ENCODE results near the gene CHST6.

DNA sequence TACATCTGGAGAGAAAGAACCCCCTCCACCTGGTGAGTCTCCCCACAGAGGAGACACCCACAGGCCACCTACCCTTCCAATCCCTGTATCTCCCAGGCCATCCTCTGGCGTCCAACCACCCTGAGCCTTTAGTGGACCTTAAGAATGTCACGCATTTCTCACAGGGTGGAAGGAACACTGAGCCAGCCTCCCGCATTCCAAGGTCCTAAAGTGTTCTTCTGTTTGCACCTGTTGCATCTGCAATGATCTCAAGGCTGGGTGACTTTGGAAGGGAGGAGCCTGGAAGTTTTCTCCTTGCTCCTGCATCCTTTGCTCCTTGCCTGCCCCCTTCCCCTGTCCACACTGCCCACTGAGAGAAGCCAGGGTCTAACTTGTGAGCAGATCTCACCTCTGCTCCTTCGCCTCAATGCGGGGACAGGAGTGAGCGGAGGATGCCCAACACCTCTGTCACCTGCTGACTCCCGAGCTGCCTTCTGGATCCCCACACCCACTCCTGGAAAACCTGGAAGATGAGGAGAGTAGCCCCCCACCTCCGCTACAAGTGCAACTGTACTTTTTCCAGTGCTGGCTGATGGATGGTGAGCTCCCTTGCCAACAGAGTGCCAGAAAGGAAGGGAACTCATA is 37.0 kb upstream of the CHST6 start:
- TF ChIP-seq EZH2 (IDR thresholded peaks at IDR 0.05) (no peak), POLR2AphosphoS5 (IDR thresholded peaks at IDR 0.05; ENCODE audit: borderline replicate concordance, low read depth, low read length) (no peak)
